Endothelial cell (in vitro differentiated cells): ENCODE measurements around the gene FGA. TPM values are rescaled to one million over a fixed set of nuclear protein-coding genes. Genes with fewer than 3 reads are reported as not detected.

ENCODE experiments used
- DNase-seq: peaks from one replicate; pipeline ENCODE4 v3.0.0; 2021; ENCODE audit warnings: low spot score
- H3K27ac Mint-ChIP-seq: one replicate; pipeline ENCODE4 v1.8.0; 2021; ENCODE audit warnings: mixed read lengths, inconsistent platforms; ENCODE audit not compliant: unreplicated experiment
- H3K27me3 Mint-ChIP-seq: one replicate; pipeline ENCODE4 v1.8.0; 2021; ENCODE audit warnings: mild to moderate bottlenecking, moderate library complexity, mixed read lengths, inconsistent platforms; ENCODE audit not compliant: unreplicated experiment
- H3K36me3 Mint-ChIP-seq: one replicate; pipeline ENCODE4 v1.8.0; 2021; ENCODE audit warnings: mild to moderate bottlenecking, low read depth, mixed read lengths, inconsistent platforms; ENCODE audit not compliant: unreplicated experiment
- H3K4me1 Mint-ChIP-seq: one replicate; pipeline ENCODE4 v1.8.0; 2021; ENCODE audit warnings: mild to moderate bottlenecking, mixed read lengths, inconsistent platforms; ENCODE audit not compliant: unreplicated experiment
- H3K4me3 Mint-ChIP-seq: one replicate; pipeline ENCODE4 v1.8.0; 2021; ENCODE audit warnings: mild to moderate bottlenecking, mixed read lengths, inconsistent platforms; ENCODE audit not compliant: unreplicated experiment
- H3K9me3 Mint-ChIP-seq: one replicate; pipeline ENCODE4 v1.8.0; 2021; ENCODE audit warnings: mixed read lengths, inconsistent platforms; ENCODE audit not compliant: unreplicated experiment
- total RNA-seq: library from RNA; stranded (reverse); fragmentation: NEBNext Ultra II Directional; extraction: Animal tissue kit (Norgen Biotek cat#: 25700); gene quantifications from one replicate; pipeline ENCODE4 v1.2.1, GENCODE V29; 2021; ENCODE audit not compliant: unreplicated experiment
- TF ChIP-seq, protein P1 (sequence below): fragments of 200-600 bp; sonication (generic); IDR thresholded peaks from one replicate; pipeline ENCODE4 v1.5.0; 2021; ENCODE audit warnings: antibody characterized with exemption; ENCODE audit not compliant: unreplicated experiment

FGA gene
- total RNA-seq, 1 donor from 2014 or later, result not detected

DNA sequence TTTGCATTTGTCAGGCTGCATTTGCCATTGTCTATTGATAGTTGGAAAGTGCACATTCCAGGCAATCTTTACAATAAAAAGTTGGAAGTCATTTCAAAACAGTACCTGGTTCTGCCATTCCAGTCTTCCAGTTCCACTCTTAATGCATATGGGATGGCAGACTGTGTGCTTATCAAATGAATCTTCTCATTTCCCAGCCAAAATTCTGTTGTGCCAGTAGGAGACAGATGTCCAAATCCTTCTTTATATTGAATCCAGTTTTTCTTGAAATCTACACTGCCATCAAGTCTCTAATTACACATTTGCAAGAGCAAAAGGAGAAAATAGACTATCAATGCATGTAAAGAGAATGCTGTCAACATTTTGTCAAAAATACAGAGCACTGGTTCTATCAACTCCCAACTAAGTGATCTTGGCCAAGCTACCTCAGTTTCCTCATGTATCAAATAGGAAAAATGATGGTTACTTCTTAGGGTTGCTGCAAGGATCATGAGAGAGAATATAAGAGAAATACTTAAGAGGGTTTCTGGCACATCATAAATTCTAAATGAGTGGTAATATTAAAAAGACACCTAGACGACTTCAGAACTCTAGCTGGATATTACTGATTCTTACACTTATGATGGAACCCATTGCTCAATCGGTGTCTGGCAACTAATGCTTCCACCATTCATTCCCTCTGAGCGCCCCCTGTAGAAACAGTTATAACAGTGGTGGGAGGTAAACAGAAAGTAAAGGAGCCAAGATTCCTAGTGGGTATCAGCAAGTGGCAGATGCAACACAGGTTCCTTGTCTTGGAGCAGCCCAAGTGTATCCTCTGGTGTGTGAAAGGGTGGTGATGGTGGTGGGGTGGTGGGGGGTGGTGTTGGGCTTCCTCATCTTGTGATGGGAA lies 18.1 kb upstream of the FGA start:
- H3K9me3 Mint-ChIP-seq, result no peaks in the 10 kb centered on the region
- H3K4me1 Mint-ChIP-seq, result no peaks in the 10 kb centered on the region
- TF ChIP-seq, protein P1, sequence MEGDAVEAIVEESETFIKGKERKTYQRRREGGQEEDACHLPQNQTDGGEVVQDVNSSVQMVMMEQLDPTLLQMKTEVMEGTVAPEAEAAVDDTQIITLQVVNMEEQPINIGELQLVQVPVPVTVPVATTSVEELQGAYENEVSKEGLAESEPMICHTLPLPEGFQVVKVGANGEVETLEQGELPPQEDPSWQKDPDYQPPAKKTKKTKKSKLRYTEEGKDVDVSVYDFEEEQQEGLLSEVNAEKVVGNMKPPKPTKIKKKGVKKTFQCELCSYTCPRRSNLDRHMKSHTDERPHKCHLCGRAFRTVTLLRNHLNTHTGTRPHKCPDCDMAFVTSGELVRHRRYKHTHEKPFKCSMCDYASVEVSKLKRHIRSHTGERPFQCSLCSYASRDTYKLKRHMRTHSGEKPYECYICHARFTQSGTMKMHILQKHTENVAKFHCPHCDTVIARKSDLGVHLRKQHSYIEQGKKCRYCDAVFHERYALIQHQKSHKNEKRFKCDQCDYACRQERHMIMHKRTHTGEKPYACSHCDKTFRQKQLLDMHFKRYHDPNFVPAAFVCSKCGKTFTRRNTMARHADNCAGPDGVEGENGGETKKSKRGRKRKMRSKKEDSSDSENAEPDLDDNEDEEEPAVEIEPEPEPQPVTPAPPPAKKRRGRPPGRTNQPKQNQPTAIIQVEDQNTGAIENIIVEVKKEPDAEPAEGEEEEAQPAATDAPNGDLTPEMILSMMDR, result no peak
- H3K27me3 Mint-ChIP-seq, result no peaks in the 10 kb centered on the region
- DNase-seq, result no peak
- no peak overlapping the region for H3K27ac Mint-ChIP-seq
- no peaks in the 10 kb centered on the region for H3K36me3 Mint-ChIP-seq
- H3K4me3 Mint-ChIP-seq, result no peak overlapping the region

DNA sequence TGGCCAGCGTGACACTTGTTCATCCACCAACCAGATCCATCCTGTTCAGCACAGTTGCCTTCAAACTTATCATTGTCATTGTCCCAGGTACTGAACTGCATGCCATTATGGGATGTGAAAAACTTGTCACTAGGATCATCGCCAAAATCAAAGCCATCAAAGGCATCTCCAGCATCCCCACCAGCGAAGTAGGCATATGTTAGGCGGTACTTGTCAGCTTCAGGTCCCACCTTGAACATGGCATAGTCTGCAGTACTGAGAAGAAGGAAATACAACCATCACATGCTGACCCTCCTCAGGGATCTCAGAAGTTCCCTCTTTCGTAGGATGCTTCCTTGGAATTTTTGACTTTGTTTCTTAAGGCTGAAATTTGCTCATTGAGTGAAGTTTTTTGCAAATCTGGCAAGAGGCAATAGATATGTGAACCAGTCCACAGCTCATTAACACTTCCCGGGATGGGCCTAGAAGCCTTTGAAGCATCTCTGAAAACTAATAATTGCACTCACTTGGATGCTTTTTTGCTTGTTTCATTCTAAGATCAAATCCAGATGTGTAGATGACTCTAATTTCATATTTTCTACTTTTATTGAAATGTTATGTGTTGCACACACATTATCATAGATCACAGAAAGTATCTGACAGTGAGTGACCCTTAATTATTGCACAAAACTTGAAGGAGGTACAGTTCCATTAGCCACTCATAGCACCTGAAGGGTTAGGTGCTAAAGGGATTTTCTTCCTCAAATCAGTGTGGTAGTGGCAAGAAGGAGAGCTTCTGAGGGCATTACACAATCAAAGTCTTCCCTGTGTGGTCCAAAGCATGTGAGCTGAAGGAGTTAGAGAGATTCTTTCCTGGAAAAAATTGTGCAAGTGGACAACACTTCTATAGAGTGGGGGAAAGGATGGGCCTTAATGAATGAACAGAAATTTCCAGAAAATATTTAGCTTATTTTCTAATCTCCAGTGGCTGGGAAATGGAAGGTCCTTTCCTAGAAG lies 16.5 kb upstream of the FGA start:
- no peaks in the 10 kb centered on the region for H3K36me3 Mint-ChIP-seq

DNA sequence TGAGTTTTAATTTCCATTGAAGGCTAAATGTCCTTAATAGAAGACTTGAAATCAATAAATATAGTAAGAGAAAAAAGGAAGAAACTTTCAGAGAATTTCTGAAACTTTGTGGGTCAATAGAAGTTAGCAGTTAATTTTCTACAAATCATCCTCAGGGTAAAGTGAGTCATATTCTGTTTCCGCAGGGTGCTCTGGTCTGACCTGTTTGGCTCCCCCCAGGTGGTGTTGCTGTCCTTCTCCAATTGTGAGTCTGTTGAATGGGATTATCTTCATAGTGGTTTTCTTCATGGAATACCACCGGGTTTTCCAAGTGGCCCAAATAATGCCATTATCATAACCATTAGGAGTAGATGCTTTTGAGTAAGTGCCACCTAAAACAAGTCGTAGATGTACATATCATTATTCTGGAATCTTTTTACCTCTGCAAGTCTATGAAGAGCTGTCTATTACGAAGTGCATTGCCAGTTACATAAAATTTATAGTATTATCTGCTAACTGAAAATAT lies 14.2 kb upstream of the FGA start:
- TF ChIP-seq, protein P1, result no peak
- Mint-ChIP-seq H3K4me1 (peaks cover 5% of the 10 kb centered on the region), H3K27me3 (no peaks in the 10 kb centered on the region), H3K9me3 (no peaks in the 10 kb centered on the region), H3K27ac (no peak overlapping the region), H3K36me3 (no peaks in the 10 kb centered on the region), H3K4me3 (no peak overlapping the region)
- no peak for DNase-seq

More for the DNA sequence above, 16.5 kb upstream of the FGA start:
- no peak for DNase-seq
- peaks cover 5% of the 10 kb centered on the region for H3K4me1 Mint-ChIP-seq
- no peaks in the 10 kb centered on the region for H3K9me3 Mint-ChIP-seq
- H3K27ac Mint-ChIP-seq, result no peak overlapping the region
- TF ChIP-seq, protein P1, result no peak
- no peaks in the 10 kb centered on the region for H3K27me3 Mint-ChIP-seq
- H3K4me3 Mint-ChIP-seq, result no peak overlapping the region

GRCh38 chr4:154603033-154603943 lies 12.7 kb upstream of the FGA start:
- TF ChIP-seq, protein P1, result no peak
- Mint-ChIP-seq H3K27me3 (no peaks in the 10 kb centered on the region), H3K9me3 (no peaks in the 10 kb centered on the region), H3K4me3 (no peak overlapping the region), H3K4me1 (peaks cover 5% of the 10 kb centered on the region), H3K36me3 (no peaks in the 10 kb centered on the region), H3K27ac (no peak overlapping the region)
- DNase-seq, result no peak
